ENCODE data around the gene GAB1. TPM values are rescaled to one million over a fixed set of nuclear protein-coding genes. Genes with fewer than 3 reads are reported as not detected.

Gene GAB1
- total RNA-seq, 1 experiment from 2014 or later: 15.3 TPM

DNA sequence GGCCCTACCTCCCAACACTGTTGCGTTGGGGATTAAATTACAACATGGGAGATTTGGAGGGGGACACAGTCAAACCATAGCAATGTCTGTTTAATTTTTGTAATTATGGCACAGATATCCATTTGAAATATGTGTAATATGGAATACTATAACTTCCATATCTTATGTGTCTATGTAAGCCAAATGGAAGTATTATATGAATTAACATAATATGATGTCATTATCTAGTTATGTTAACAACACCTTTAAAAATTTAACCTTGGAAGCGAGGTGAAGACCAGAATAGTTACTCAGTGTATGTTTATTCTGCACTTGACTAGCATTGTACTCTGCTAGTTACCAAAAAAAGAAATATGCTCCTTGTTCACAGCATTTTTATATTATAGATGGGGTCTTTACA lies 181.1 kb downstream of the GAB1 start:
- Histone ChIP-seq H4K20me1 (ENCODE audit: control insufficient read depth, insufficient read depth, insufficient read length) (no peaks in the 10 kb centered on the region), H2AFZ (ENCODE audit: low read length) (no peak overlapping the region), H3K9me3 (ENCODE audit: control insufficient read depth, low read depth, low read length) (no peaks in the 10 kb centered on the region), H3K79me2 (ENCODE audit: insufficient read depth, low read length) (peaks cover 24% of the 10 kb centered on the region), H4K8ac (replicated peaks; ENCODE audit: insufficient read length, low read depth, low read length) (no peak overlapping the region), H3K4me1 (ENCODE audit: insufficient read depth, low read length) (no peaks in the 10 kb centered on the region), H3K4ac (ENCODE audit: low read depth, low read length) (no peak overlapping the region), H2BK5ac (ENCODE audit: insufficient read length, low read length) (no peak overlapping the region), H4K91ac (ENCODE audit: insufficient read length, low read depth, low read length) (no peak overlapping the region), H3K18ac (ENCODE audit: insufficient read length, low read depth, low read length) (no peak overlapping the region), H3K23ac (ENCODE audit: insufficient read length, low read depth, low read length) (no peak overlapping the region), H2BK12ac (ENCODE audit: insufficient read length, low read depth, low read length) (no peak overlapping the region), H2BK120ac (ENCODE audit: low read depth, low read length, poor library complexity, severe bottlenecking) (no peak overlapping the region), H3K56ac (ENCODE audit: insufficient read length, low read depth, low read length) (no peak overlapping the region), H3K23me2 (ENCODE audit: insufficient read length, low read depth, low read length, poor library complexity, severe bottlenecking) (no peaks in the 10 kb centered on the region), H3K79me1 (ENCODE audit: insufficient read depth, low read depth, low read length, poor library complexity, severe bottlenecking) (peaks cover 2% of the 10 kb centered on the region), H3K14ac (ENCODE audit: insufficient read depth, low read length) (no peak overlapping the region), H2BK20ac (ENCODE audit: low read depth, low read length, poor library complexity, severe bottlenecking) (no peak overlapping the region), H3T11ph (ENCODE audit: low read length) (no peak overlapping the region), H4K5ac (ENCODE audit: insufficient read length, low read depth, low read length) (no peak overlapping the region), H3K27me3 (ENCODE audit: insufficient read depth, low read length) (no peaks in the 10 kb centered on the region), H3K27ac (ENCODE audit: insufficient read length, low read depth, low read length) (no peak overlapping the region), H3K4me2 (ENCODE audit: insufficient read depth, insufficient read length, low read length) (no peak overlapping the region), H2BK15ac (ENCODE audit: low read depth, low read length) (no peak overlapping the region), H3K9ac (ENCODE audit: extremely low read depth, insufficient read length, low read length) (no peak overlapping the region), H2AK5ac (ENCODE audit: insufficient read length, low read length) (no peak overlapping the region)
- Mint-ChIP-seq H3K27me3 (ENCODE audit: low read depth) (no peaks in the 10 kb centered on the region), H3K4me3 (no peak overlapping the region), H3K4me1 (peaks cover 16 to 22% of the 10 kb centered on the region in 2 experiments), H3K36me3 (ENCODE audit: insufficient read depth in 1 of 3, low read depth in 3 of 3) (peaks cover 24 to 74% (median 71%) of the 10 kb centered on the region in 3 experiments; a peak in 6 of 7 replicates), H3K9me3 (no peaks in the 10 kb centered on the region), H3K27ac (no peak overlapping the region)
- no peak for DNase-seq
- TF ChIP-seq, protein P1, sequence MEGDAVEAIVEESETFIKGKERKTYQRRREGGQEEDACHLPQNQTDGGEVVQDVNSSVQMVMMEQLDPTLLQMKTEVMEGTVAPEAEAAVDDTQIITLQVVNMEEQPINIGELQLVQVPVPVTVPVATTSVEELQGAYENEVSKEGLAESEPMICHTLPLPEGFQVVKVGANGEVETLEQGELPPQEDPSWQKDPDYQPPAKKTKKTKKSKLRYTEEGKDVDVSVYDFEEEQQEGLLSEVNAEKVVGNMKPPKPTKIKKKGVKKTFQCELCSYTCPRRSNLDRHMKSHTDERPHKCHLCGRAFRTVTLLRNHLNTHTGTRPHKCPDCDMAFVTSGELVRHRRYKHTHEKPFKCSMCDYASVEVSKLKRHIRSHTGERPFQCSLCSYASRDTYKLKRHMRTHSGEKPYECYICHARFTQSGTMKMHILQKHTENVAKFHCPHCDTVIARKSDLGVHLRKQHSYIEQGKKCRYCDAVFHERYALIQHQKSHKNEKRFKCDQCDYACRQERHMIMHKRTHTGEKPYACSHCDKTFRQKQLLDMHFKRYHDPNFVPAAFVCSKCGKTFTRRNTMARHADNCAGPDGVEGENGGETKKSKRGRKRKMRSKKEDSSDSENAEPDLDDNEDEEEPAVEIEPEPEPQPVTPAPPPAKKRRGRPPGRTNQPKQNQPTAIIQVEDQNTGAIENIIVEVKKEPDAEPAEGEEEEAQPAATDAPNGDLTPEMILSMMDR (conservative IDR thresholded peaks at IDR 0.05): no peak
- no CpG with 5 or more reads among the region's 2 CpGs for WGBS (ENCODE audit: extremely low coverage, insufficient read length, low lambda C conversion rate)

Small RNAs within 50 kb of the gene (microRNA-seq; reads per million reads assigned to microRNA genes)
- gene MIR3139 (ENCODE audit: borderline microRNAs expressed): not detected

Other genes with a start within 250 kb of the GAB1 start
- gene USP38, start 152.0 kb upstream of the GAB1 start, total RNA-seq (2021): 14.6 and 15.2 TPM in 2 replicates
- 107 and 110 TPM in 2 replicates for gene SMARCA5, start 176.8 kb downstream of the GAB1 start, total RNA-seq (2021)